ENCODE results near the gene MISP3.

The MISP3 gene

DNA sequence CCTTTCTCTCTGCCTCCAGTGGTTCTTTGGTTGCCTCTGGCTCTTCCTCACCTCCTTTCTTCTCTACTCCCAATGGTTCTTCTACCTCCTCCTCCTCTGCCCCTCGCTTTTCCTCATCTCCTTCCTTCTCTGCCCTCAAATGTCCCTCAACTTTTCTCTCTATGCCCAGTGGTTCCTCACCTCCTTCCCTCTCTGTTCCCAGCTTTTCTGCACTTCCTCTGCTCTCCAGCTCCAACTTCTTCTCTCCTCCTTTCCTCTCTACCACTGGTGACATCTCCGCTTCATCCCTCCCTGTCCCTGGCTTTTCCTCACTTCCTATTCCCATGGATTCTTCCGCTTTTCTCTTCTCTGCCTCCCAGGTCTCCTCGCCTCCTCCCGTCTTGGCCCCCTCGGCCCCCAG is 18.5 kb upstream of the MISP3 start:
- no peak for DNase-seq

DNA sequence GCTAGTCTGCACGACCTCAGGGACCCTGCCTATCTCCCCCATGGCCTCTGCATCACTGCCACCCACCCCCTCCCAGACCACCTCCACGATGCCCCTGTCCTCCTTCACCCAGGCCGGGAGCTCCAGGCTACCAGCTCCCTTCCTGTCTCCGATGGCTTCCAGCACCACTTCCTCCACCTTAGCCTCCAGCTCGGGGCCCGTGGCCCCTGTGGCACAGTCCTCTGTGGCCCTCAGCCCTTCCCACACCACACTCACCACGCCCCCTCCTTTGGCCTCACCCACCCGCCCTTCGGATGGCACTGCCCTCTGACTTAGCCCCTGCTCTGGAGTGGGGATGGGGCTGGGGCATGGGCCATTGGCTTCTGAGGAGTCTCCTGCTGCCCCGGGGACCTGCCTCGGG is 17.9 kb upstream of the MISP3 start:
- no peak for DNase-seq

DNA sequence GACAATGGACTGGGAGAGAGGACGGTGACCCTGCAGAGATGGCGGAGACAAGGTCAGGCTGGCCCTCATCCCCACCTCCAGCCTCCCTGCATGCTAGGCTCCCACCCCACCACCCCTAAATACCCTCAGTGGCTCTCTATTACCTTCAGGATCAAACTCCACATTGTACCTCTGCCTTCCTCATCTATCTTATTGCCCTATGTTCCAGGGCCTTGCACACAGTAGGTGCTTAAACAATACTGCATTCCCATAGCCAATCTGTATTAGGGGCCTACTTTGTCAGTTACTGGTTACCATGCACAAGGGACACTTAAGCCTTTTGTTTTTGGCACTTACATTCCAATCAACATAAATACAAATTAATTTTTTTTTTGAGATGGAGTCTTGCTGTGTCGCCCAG is 17.2 kb upstream of the MISP3 start:
- DNase-seq, result no peak

DNA sequence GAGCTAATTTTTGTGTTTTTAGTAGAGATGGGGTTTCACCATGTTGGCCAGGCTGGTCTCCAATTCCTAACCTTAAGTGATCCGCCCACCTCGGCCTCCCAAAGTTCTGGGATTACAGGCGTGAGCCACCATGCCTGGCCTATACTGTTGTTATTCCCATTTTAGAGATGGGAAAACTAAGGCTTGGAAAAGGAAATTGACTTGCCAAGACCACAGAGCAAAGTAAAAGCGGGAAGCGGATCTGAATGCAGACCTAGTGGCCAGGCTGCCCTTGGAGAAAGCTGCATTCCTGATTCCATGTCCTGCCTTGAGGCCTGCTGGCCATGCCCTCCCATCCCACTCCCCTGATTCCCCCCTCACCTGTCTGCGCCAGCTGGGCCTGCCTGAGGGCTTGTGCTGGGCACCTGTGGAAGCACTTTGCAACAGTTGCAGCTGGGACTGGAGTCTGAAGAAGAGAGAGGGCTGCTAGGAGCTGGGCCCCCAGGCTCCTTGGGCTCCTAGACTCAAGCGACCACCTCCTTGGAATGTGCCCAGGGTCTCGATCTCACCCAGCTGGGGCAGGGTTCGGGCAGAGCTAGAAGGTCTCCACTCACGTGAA is 16.4 kb upstream of the MISP3 start:
- no peak for DNase-seq

DNA sequence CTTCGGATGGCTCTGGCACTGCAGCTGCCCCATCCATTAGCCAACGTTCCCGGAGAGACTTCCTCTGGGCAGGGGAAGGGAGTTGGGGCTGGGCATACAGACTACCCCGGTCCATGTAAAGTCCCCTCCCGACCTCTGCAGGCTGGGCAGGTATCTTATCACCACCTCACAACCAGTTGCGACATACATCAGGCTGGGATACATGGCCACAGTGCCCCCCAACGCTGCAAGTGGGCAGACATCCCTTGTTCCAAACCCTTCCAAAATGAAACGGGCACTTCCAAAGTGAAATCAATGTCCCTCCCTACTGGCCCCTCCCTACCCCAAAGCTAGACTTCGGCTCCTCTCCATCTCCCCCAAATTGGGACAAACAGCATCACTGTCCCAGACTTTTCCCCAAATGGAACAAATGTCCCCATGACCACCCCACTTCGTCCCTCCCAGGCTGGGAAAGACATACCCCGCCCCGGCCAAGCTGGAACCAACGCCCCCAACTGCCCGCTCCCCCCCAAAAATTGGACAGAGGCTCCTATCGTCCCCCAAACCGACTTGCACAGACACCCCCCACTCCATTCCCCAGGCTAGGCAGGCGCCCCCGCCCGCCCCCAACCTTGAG is 15.7 kb upstream of the MISP3 start:
- DNase-seq, result no peak

DNA sequence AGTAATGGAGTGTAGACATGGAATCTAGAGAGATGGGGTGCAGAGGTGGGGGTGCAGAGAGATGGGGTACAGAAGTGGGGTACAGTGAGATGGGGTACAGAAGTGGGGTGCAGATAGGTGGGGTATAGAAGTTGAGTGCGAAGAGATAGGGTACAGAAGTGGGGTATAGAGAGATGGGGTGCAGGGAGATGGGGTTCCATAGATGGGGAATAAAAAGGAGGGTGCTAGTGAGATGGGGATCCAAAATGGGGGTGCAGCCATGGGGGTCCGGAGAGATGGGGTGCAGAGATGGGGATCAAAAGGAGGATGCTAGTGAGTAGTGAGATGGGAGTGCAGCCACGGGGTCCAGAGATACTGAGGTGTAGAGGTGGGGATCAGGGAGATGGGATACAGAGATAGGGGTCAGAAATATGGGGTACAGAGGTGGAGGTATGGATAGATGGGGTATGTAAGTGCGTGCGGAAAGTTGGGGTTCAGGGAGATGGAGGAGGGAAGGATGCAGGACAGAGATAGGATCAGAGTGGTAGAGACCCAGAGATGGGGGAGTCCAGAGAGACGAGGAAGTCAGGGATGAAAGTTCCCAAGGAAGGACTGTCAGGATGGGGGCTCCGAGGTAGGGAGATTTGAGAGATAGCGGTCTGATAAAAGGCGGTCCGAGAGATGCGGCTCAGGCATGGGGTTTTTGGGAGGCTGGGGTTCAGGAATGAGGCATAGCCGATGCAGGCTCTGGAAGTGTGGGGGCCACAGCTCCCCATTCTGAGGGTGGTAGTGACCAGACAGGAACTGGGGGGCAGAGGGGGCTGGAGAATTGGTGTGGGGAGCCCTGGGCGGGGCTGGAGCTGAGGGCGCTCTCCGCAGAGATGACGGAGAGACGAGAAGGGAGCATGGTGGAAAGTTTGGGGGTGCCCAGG is 14.1 kb upstream of the MISP3 start:
- no peak for DNase-seq

DNA sequence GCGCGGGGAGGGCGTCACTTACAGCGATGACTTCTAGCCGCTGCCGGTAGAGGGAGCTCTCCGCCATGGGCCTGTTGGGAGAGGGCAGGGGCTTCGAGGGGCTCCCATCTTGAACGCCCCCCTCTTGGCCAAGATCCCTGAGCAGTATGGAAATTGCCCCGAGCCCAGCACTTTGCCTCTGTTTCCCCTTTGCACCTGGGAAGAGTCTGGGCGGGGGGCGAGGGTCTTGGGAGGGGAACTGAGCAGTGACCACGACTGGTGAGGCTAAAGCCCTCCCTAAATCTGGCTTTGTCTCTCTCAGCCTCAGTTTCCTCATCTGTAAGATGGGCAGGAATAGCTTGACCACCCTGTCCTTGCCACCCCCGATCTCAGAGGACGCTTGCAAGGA is 13.5 kb upstream of the MISP3 start:
- DNase-seq, result no peak

DNA sequence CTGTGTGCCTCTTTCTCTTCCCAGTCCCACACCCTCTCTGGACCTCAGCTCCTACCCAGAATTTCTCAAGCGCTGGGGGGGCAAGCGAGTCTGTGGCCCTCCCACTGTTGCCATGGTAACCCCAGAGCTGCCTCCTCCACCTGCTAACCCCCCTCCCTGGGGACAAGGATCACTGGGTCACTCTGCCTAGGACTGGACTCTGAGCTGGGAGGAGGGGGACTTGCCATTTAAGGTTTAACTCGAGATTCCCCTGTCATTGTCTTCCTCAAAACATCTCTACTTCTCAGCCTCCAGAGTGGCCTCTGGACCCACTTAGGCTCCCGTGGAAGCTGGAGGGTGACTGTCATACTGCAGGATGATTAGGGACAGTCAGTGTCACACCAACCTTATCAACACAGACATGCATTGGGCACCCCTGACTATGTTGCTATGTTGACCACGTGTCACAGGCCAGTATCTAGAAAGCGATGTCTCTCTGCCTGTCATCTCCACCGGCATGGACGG is 12.9 kb upstream of the MISP3 start:
- no peak for DNase-seq

DNA sequence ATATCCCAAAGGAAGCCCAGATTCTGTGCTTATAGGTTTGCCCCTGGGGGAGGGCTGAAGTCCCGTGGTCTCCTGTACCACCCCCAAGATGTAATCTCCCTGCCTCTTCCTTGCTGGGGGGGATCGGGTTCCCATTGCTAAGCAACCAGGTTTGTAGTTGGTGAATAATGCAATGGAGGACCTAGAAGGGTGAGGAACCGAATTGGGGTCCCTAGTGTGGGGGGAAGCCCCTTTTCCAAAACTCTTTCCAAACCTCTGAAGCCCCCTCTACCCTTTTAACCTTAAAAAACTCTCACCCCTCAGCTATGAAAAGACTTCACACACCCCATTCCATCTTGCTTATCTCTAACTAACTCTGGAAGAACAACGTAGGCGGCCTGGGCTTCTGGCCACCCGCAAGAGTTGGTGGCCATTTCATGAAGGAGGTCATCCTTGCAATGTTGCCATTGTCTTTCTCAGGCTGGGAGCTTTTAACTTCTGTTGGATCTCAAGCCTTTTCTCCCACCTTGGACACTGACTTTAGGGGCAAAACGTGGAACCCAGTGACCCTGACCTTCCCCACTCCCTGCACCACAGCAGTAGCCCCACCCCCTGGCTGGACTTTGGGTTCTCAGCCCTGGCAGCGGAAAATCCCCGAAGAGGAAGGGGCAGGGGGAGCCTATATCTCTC is 11.4 kb upstream of the MISP3 start:
- no peak for DNase-seq

DNA sequence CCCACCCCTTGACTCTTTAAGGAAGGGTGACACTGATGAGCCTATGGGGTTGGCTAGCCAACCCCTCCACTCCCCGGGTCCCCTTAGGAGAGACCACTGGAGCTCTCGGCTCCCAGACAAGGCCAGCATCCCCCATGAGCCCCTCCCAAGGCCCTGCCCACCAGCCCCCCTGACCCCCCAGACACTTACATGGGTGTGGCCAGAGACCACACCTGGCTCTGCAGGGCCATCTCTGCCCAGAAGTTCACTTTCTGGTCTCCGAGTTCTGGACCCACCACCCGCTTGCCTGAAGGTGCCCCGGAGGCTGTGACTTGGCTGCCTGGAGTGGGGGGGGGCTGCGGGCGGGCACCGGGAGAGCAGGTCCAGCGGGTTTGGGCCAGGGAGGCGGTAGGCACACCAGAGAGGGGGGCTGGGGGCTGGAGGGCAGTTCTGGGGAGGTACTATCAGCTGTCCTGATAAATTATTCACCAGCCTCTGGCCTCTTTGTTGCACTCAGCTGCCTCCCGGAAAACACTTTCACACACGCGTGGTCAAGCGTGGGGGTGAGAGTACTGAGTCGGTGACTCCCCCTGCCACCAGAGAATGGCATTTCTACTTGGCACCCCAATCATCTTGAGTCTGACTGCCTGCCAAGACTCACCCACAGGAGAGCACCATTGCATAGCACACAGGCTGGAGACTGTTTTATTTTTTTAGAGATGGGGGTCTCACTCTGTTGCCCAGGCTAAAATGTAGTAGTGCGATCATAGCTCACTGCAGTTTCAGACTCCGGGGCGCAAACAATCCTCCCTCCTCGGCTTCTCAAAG is 10.6 kb upstream of the MISP3 start, which contains the start of gene PALM3:
TSS of gene PALM3 (minus strand) at position 326 of the 807 bp plus-strand sequence. CDS start at position 230, 96 bp downstream.
- DNase-seq, result no peak

DNA sequence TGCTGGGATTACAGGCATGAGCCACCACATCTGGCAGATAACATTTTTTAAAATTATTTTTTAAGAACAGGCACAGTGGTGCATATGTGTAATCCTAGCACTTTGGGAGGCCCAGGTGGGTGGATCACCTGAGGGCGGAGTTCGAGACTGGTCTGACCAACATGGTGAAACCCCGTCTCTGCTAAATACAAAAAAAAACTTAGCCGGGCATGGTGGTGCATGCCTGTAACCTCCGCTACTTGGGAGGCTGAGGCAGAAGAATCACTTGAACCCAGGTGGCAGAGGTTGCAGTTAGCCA is 10.1 kb upstream of the MISP3 start:
- no peak for DNase-seq

DNA sequence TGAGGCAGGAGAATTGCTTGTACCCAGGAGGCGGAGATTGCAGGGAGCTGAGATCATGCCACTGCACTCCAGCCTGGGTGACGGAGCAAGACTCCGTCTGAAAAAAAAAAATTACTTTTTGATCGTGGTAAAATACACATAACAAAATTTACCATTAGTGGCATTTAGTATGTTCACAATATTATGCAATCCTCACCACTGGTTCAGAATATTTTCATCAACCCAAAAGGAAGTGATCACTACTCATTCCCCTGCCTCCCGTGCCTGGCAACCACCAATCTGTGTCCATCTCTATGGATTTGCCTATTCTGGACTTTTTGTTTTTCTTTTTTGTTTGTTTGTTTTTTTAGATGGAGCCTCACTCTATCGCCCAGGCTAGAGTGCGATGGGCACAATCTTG is 9.5 kb upstream of the MISP3 start:
- no peak for DNase-seq

DNA sequence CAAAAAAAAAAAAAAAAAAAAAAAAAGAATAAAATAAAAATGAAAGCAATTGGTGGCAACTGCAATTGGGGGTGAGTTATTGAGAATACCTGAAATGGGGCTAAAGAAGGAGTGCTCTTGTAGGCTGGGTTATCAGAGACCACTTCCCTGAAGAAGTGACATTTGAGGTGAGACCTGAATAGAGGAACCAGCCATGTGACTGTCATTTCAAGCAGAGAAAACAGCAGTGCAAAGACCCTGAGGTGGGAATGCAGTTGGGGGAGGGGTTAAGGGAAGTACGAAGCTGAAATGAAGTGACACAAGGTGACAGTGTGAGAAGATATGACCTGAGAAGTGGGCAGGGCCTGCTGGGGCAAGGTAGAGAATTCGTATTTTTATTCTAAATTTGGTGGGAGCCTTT is 6.5 kb upstream of the MISP3 start:
- DNase-seq, result no peak

DNA sequence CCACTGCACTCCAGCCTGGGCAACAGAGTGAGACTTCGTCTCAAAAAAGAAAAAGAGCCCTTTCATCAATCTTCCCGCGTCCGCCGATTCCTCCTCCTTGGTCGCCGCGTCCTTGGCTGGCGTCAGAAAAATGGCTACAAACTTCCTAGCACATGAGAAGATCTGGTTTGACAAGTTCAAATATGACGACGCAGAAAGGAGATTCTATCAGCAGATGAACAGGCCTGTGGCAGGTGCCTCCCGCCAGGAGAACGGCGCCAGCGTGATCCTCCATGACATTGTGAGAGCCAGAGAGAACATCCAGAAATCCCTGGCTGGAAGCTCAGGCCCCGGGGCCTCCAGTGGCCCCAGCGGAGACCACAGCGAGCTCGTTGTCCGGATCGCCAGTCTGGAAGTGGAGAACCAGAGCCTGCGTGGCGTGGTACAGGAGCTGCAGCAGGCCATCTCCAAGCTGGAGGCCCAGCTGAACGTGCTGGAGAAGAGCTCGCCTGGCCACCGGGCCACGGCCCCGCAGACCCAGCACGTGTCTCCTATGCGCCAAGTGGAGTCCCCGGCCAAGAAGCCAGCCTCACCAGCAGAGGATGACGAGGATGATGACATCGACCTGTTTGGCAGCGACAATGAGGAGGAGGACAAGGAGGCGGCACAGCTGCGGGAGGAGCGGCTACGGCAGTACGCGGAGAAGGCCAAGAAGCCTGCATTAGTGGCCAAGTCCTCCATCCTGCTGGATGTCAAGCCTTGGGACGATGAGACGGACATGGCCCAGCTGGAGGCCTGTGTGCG is 2.1 kb upstream of the MISP3 start:
- no peak for DNase-seq

DNA sequence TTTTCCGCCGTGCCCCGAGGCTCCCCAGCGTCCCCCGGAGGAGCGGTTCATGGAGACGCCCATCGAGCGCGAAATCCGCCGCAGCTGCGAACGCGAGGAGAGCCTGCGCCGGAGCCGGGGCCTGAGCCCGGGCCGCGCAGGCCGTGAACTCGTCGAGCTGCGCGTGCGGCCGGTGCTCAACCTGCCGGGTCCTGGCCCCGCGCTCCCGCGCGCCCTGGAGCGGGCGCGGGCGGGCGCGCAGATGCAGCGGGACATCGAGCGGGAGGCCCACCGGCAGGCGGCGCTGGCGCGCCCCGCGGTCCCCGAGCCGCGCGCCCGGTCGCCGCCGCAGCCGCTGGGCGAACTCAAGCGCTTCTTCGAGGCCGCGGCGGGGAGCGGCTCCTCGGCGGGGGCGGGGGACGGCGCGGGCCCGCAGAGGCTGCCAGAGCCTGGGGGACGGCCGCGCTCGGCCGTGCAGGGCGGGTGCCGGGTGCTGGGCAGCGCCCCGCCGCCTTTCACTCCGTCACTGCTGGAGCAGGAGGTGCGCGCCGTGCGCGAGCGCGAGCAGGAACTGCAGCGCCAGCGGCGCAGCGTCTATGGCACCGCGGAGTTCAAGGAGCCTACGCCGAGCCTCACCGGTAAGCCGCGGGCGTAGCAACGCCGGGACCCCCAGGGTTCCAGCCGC is 807 bp downstream of the MISP3 start:
- DNase-seq, result peak; percentile 81

DNA sequence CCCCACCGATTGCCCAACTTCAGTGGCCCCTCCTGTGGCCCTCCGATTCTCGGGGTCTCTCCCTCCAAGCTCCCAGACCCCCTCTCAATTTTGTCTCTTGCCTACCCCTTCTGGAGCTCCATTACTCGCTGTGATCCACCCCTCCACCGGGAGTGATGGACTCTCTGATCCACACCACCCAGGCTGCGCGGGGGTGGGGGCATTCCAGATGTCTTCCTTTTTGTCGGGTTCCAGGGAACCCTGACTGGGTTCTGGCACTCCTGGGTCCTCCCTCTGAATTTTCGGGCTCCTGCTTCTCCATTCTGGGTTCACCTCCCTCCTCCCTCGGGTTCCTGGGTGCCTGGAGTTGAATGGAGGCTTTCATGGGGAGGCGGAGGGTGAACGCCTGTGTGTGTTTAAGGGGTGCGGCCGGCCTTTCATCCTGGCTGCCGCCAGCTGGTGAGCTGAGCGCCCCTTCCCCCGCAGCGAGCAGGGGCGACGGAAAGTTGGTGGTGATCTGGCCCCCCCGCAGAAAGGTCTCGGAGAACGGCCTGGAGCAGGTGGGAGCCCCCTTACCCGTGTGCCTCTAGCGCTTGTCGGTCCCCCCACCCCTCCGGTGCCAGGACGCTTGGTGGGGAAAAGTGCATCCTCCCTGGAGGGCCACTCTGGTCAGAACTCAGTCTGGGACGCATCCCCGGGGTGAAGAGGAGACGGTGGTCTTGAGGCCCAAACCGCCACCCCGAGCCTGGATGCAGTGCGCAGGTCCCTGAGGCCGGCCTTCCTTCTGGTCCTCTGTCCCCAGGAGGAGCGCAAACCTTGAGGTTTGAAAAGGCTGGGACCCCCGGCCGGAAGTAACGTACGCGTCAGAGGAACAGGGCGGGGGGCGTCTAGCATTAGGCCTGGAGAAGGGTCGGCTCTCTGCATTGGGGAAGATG is 1.6 kb downstream of the MISP3 start:
- DNase-seq, result no peak

DNA sequence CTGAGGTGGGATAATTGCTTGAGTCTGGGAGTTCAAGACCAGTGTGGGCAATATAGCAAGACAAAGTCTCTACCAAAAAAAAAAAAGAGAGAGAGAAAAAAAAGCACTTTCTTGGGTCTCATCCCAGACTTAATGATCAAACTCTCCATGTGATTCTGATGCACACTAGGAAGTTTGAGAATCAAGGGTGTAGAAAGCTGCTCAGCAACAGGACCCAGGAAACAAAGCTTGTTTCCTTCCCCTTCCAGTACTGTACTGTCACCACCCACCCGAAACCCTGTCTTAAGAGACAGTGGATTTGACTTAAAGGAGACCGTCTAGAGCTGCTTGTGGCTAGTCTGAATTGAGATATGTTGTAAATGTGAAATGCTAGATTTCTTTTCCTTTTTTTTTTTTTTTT is 5.8 kb downstream of the MISP3 start:
- DNase-seq, result no peak

DNA sequence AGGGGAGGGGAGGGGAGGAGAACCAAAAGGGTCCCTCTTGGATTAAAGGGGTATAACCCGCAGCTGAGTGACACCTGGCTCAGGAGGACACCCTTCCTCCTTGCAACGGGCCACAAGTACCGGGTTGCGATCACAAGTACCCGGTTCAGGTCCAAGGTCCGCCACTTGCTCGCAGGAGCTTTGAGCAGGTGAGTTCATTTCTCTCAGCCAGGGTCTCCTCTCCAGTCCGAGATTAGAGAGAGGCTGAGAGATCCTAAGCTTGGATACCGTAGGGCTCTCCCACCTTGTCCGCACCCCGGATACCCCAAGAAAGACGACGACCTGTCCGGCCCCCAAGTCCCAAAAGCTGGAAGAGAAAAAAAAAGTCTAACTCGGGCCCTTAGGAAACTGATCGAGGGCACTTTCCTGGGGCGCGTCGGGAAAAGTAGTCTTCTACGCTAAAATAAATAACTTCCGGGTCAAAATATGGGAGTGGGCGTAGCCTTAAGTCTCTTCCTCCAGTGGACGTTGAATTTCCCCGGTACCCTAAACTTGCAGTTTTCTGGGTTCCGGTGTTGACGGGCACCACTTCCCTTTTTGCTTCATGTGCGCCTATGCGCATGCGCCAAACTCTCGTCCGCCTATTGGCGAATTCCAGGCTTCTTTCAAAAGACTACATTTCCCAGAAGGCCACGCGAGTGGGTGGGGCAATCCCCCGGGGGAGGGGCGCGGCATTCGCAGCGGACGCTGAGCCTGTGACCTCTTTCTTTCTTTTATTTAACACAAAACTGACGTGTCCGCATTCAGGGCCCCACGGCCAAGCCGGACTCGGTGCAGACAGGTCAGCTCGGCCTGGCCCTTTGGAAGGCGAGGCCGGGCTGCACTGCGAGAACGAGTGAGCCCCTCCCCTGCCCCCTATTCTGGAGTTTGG is 8.6 kb downstream of the MISP3 start:
- DNase-seq, result peak; percentile 99

All from left hindlimb (tissue), 1 donor.